GM19238 (cell line): ENCODE results near the gene MORN2.
A peak's percentile ranks its signal among the peaks of the same experiment; 100 is the strongest.
"Not testable (repeated sequence)": the region's sequence is repeated elsewhere in the genome, so short reads cannot be mapped to it uniquely, and the experiment has no call there.

Experiments used
- DNase-seq: peaks from one replicate; pipeline ENCODE4 v3.0.0; 2011; ENCODE audit warnings: low spot score; ENCODE audit not compliant: insufficient read length

MORN2 gene

GRCh38 chr2:38875576-38876367, at the start of gene MORN2, which contains the start of gene DHX57:
Gene MORN2, plus strand, starts transcription at chr2:38875976.
Gene DHX57, minus strand, starts transcription at chr2:38875934. Its CDS starts 7,529 bp downstream, at chr2:38868405.
- DNase-seq = peak; percentile 89

GRCh38 chr2:38827539-38828145, 48.1 kb upstream of the MORN2 start:
- DNase-seq = not testable (repeated sequence)

- no peak for DNase-seq
Measured at GRCh38 chr2:38828460-38828859, 47.3 kb upstream of the MORN2 start.

GRCh38 chr2:38829971-38830370, 45.8 kb upstream of the MORN2 start:
- DNase-seq = no peak

GRCh38 chr2:38830526-38831159, 45.1 kb upstream of the MORN2 start:
- DNase-seq = no peak

GRCh38 chr2:38835015-38835601, 40.7 kb upstream of the MORN2 start:
- no peak for DNase-seq

GRCh38 chr2:38835990-38836389, 39.8 kb upstream of the MORN2 start:
- peak; percentile 4 for DNase-seq

GRCh38 chr2:38836791-38837190, 39.0 kb upstream of the MORN2 start:
- no peak for DNase-seq

- DNase-seq = peak; percentile 11
Measured at GRCh38 chr2:38850045-38850444, 25.7 kb upstream of the MORN2 start.

- no peak for DNase-seq
Measured at GRCh38 chr2:38856165-38856564, 19.6 kb upstream of the MORN2 start.

- no peak for DNase-seq
Measured at GRCh38 chr2:38862476-38862875, 13.3 kb upstream of the MORN2 start.

GRCh38 chr2:38863061-38863695, 12.6 kb upstream of the MORN2 start:
- no peak for DNase-seq

GRCh38 chr2:38866773-38867443, 8.9 kb upstream of the MORN2 start:
- DNase-seq = no peak

GRCh38 chr2:38871432-38871831, 4.3 kb upstream of the MORN2 start:
- DNase-seq = no peak

- no peak for DNase-seq
Measured at GRCh38 chr2:38873763-38874162, 2.0 kb upstream of the MORN2 start.

- no peak for DNase-seq
Measured at GRCh38 chr2:38875227-38875575, 575 bp upstream of the MORN2 start.

GRCh38 chr2:38876407-38876806, 631 bp downstream of the MORN2 start:
- DNase-seq = no peak

GRCh38 chr2:38886063-38886462, 10.3 kb downstream of the MORN2 start:
- DNase-seq = no peak

GRCh38 chr2:38887347-38887746, 11.6 kb downstream of the MORN2 start:
- no peak for DNase-seq

- DNase-seq = no peak
Measured at GRCh38 chr2:38887902-38888554, 12.3 kb downstream of the MORN2 start.

GRCh38 chr2:38889045-38889444, 13.3 kb downstream of the MORN2 start:
- DNase-seq = no peak
